Measurements from ENCODE around the gene AMIGO1. TPM values are rescaled to one million over a fixed set of nuclear protein-coding genes. Genes with fewer than 3 reads are reported as not detected.
A peak's percentile ranks its signal among the peaks of the same experiment; 100 is the strongest.

Gene AMIGO1
- total RNA-seq, 1 donor from 2014 or later = 8.0 TPM

- Mint-ChIP-seq H3K36me3 (ENCODE audit: unreplicated experiment) (no peaks in the 10 kb centered on the region), H3K4me1 (ENCODE audit: low read depth, unreplicated experiment) (peaks cover 41% of the 10 kb centered on the region), H3K4me3 (ENCODE audit: unreplicated experiment) (peak overlapping the region; percentile 11), H3K27ac (ENCODE audit: unreplicated experiment) (peak overlapping the region; percentile 33), H3K9me3 (ENCODE audit: unreplicated experiment) (peaks cover 11% of the 10 kb centered on the region), H3K27me3 (ENCODE audit: unreplicated experiment) (peaks cover 9% of the 10 kb centered on the region)
- DNase-seq = no peak
- TF ChIP-seq CTCF (IDR thresholded peaks at IDR 0.05; ENCODE audit: partially characterized antibody, unreplicated experiment) = no peak
Observed at GRCh38 chr1:109501644-109502363, 7.7 kb downstream of the AMIGO1 start.

- Mint-ChIP-seq H3K27me3 (ENCODE audit: unreplicated experiment) (peaks cover 9% of the 10 kb centered on the region), H3K4me3 (ENCODE audit: unreplicated experiment) (no peak overlapping the region), H3K27ac (ENCODE audit: unreplicated experiment) (peak overlapping the region; percentile 11), H3K36me3 (ENCODE audit: unreplicated experiment) (peaks cover 7% of the 10 kb centered on the region), H3K9me3 (ENCODE audit: unreplicated experiment) (peaks cover 11% of the 10 kb centered on the region), H3K4me1 (ENCODE audit: low read depth, unreplicated experiment) (peaks cover 50% of the 10 kb centered on the region)
- no peak for DNase-seq
- TF ChIP-seq CTCF (IDR thresholded peaks at IDR 0.05; ENCODE audit: partially characterized antibody, unreplicated experiment) = no peak
Observed at GRCh38 chr1:109500941-109501381, 8.6 kb downstream of the AMIGO1 start.

GRCh38 chr1:109499661-109500536 lies 9.6 kb downstream of the AMIGO1 start:
- peaks cover 7% of the 10 kb centered on the region for H3K36me3 Mint-ChIP-seq (ENCODE audit: unreplicated experiment)
- peaks cover 54% of the 10 kb centered on the region for H3K4me1 Mint-ChIP-seq (ENCODE audit: low read depth, unreplicated experiment)
- H3K4me3 Mint-ChIP-seq (ENCODE audit: unreplicated experiment) = peak overlapping the region; percentile 73
- H3K27ac Mint-ChIP-seq (ENCODE audit: unreplicated experiment) = peak overlapping the region; percentile 83
- peak; percentile 45 for TF ChIP-seq CTCF (IDR thresholded peaks at IDR 0.05; ENCODE audit: partially characterized antibody, unreplicated experiment)
- peaks cover 9% of the 10 kb centered on the region for H3K9me3 Mint-ChIP-seq (ENCODE audit: unreplicated experiment)
- peak; percentile 49 for DNase-seq
- peaks cover 9% of the 10 kb centered on the region for H3K27me3 Mint-ChIP-seq (ENCODE audit: unreplicated experiment)

GRCh38 chr1:109499081-109499480 lies 10.4 kb downstream of the AMIGO1 start:
- Mint-ChIP-seq H3K27me3 (ENCODE audit: unreplicated experiment) (peaks cover 12% of the 10 kb centered on the region), H3K4me1 (ENCODE audit: low read depth, unreplicated experiment) (peaks cover 54% of the 10 kb centered on the region), H3K4me3 (ENCODE audit: unreplicated experiment) (peak overlapping the region; percentile 73), H3K9me3 (ENCODE audit: unreplicated experiment) (peaks cover 9% of the 10 kb centered on the region), H3K27ac (ENCODE audit: unreplicated experiment) (peak overlapping the region; percentile 83), H3K36me3 (ENCODE audit: unreplicated experiment) (peaks cover 7% of the 10 kb centered on the region)
- no peak for TF ChIP-seq CTCF (IDR thresholded peaks at IDR 0.05; ENCODE audit: partially characterized antibody, unreplicated experiment)
- no peak for DNase-seq
